Measurements from ENCODE around the gene KIF24. TPM values are rescaled to one million over a fixed set of nuclear protein-coding genes. Genes with fewer than 3 reads are reported as not detected.
A peak's percentile ranks its signal among the peaks of the same experiment; 100 is the strongest.
"Not testable (repeated sequence)": the region's sequence is repeated elsewhere in the genome, so short reads cannot be mapped to it uniquely, and the experiment has no call there.

Gene KIF24
- total RNA-seq, 1 donor from 2014 or later, result 1.9 TPM

GRCh38 chr9:34363619-34364351 is 34.7 kb upstream of the KIF24 start:
- DNase-seq (ENCODE audit: low spot score), result no peak

- no peak for DNase-seq (ENCODE audit: low spot score)
Observed at GRCh38 chr9:34362614-34363214, 33.6 kb upstream of the KIF24 start.

- DNase-seq (ENCODE audit: low spot score), result not testable (repeated sequence)
Observed at GRCh38 chr9:34352957-34353356, 23.9 kb upstream of the KIF24 start.

GRCh38 chr9:34352122-34352652 is 23.1 kb upstream of the KIF24 start:
- not testable (repeated sequence) for DNase-seq (ENCODE audit: low spot score)

GRCh38 chr9:34349324-34349723 is 20.3 kb upstream of the KIF24 start:
- DNase-seq (ENCODE audit: low spot score), result no peak

GRCh38 chr9:34347800-34348158 is 18.7 kb upstream of the KIF24 start:
- no peak for DNase-seq (ENCODE audit: low spot score)

GRCh38 chr9:34346873-34347799 is 18.1 kb upstream of the KIF24 start:
- no peak for DNase-seq (ENCODE audit: low spot score)

GRCh38 chr9:34343605-34344004 is 14.5 kb upstream of the KIF24 start:
- no peak for DNase-seq (ENCODE audit: low spot score)

- peak; percentile 84 for DNase-seq (ENCODE audit: low spot score)
Observed at GRCh38 chr9:34343090-34343489, 14.0 kb upstream of the KIF24 start.

- no peak for DNase-seq (ENCODE audit: low spot score)
Observed at GRCh38 chr9:34341659-34342295, 12.7 kb upstream of the KIF24 start.

GRCh38 chr9:34338665-34339385 is 9.8 kb upstream of the KIF24 start:
- DNase-seq (ENCODE audit: low spot score), result no peak

GRCh38 chr9:34338079-34338478 is 9.0 kb upstream of the KIF24 start:
- not testable (repeated sequence) for DNase-seq (ENCODE audit: low spot score)

GRCh38 chr9:34337403-34337802 is 8.3 kb upstream of the KIF24 start:
- DNase-seq (ENCODE audit: low spot score), result no peak

- no peak for DNase-seq (ENCODE audit: low spot score)
Observed at GRCh38 chr9:34335376-34335775, 6.3 kb upstream of the KIF24 start.

- no peak for DNase-seq (ENCODE audit: low spot score)
Observed at GRCh38 chr9:34334916-34335315, 5.8 kb upstream of the KIF24 start.

GRCh38 chr9:34334337-34334824 is 5.3 kb upstream of the KIF24 start:
- DNase-seq (ENCODE audit: low spot score), result no peak

- DNase-seq (ENCODE audit: low spot score), result no peak
Observed at GRCh38 chr9:34333836-34334235, 4.8 kb upstream of the KIF24 start.

GRCh38 chr9:34332076-34332964 is 3.3 kb upstream of the KIF24 start:
- peak; percentile 30 for DNase-seq (ENCODE audit: low spot score)

- no peak for DNase-seq (ENCODE audit: low spot score)
Observed at GRCh38 chr9:34331196-34331595, 2.1 kb upstream of the KIF24 start.

- no peak for DNase-seq (ENCODE audit: low spot score)
Observed at GRCh38 chr9:34328500-34328986, 525 bp downstream of the KIF24 start.
